ENCODE results near the gene GALNT14. TPM values are rescaled to one million over a fixed set of nuclear protein-coding genes. Genes with fewer than 3 reads are reported as not detected.

Gene GALNT14
- total and polyA plus RNA-seq, 8 donors = 0.93 to 15.6 (median 1.4) TPM; not detected in 3

GRCh38 chr2:30968660-30969397 is 169.4 kb downstream of the GALNT14 start:
- Histone ChIP-seq H3K4me1 (no peaks in the 10 kb centered on the region), H3K36me3 (no peaks in the 10 kb centered on the region), H3K27me3 (peaks cover 0 to 16% (median 7%) of the 10 kb centered on the region in 3 donors), H3K4me3 (no peak overlapping the region), H3K9me3 (no peaks in the 10 kb centered on the region), H3K27ac (no peak overlapping the region)
- WGBS, 5 donors = 53 to 67% (median 61%) methylated on average over 4 of the region's 4 CpGs
- intact Hi-C loops (cut with DNase I; ENCODE audit: low total_unique reads) = no loop called here
- TF ChIP-seq POLR2A (IDR thresholded peaks at IDR 0.05) (no peak), EP300 (IDR thresholded peaks at IDR 0.05) (no peak), POLR2AphosphoS5 (IDR thresholded peaks at IDR 0.05) (no peak)
- TF ChIP-seq, protein P1, sequence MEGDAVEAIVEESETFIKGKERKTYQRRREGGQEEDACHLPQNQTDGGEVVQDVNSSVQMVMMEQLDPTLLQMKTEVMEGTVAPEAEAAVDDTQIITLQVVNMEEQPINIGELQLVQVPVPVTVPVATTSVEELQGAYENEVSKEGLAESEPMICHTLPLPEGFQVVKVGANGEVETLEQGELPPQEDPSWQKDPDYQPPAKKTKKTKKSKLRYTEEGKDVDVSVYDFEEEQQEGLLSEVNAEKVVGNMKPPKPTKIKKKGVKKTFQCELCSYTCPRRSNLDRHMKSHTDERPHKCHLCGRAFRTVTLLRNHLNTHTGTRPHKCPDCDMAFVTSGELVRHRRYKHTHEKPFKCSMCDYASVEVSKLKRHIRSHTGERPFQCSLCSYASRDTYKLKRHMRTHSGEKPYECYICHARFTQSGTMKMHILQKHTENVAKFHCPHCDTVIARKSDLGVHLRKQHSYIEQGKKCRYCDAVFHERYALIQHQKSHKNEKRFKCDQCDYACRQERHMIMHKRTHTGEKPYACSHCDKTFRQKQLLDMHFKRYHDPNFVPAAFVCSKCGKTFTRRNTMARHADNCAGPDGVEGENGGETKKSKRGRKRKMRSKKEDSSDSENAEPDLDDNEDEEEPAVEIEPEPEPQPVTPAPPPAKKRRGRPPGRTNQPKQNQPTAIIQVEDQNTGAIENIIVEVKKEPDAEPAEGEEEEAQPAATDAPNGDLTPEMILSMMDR (IDR thresholded peaks at IDR 0.05) = no peak
- DNase-seq = no peak

- Histone ChIP-seq H3K4me1 (no peaks in the 10 kb centered on the region), H3K27me3 (peaks cover 0 to 16% (median 7%) of the 10 kb centered on the region in 3 donors), H3K36me3 (no peaks in the 10 kb centered on the region), H3K4me3 (no peak overlapping the region), H3K27ac (no peak overlapping the region), H3K9me3 (no peaks in the 10 kb centered on the region)
- intact Hi-C loops (cut with DNase I; ENCODE audit: low total_unique reads) = no loop called here
- no peak for DNase-seq
- TF ChIP-seq POLR2AphosphoS5 (IDR thresholded peaks at IDR 0.05) (no peak), POLR2A (IDR thresholded peaks at IDR 0.05) (no peak), EP300 (IDR thresholded peaks at IDR 0.05) (no peak)
- TF ChIP-seq, protein P1 (IDR thresholded peaks at IDR 0.05) = no peak
- 88 to 93% (median 90%) methylated on average over 4 of the region's 4 CpGs for WGBS, 5 donors
Measured at GRCh38 chr2:30966786-30967185, 171.5 kb downstream of the GALNT14 start.

DNA sequence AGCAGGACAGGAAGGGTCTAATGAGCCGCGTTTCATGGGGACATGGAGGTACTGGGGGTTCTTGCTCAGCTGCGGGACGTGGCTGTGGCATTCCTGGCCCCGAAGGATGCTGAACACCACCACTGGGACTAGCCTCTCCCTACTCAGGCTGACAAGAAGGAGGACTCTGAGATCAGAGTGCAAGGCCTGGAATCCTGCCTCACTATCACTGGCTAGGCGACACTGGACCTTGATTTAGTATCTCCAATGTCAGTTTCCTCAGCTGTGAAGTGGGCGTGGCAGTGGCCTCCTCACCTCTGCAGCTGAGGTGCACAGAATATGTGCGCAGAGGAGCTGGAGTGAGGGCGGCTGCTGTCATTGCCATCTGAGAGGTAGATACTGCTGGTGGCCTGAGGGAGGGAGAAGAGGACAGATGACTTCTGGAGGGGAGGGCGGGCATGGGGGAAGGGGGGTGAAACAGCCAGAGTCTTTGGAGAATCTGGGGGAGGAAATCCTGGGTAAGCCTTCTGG is 173.2 kb downstream of the GALNT14 start:
- no peak for DNase-seq
- TF ChIP-seq POLR2AphosphoS5 (IDR thresholded peaks at IDR 0.05) = no peak
- TF ChIP-seq, protein P1 (IDR thresholded peaks at IDR 0.05) = no peak
- no peak for TF ChIP-seq EP300 (IDR thresholded peaks at IDR 0.05)
- no peak for TF ChIP-seq POLR2A (IDR thresholded peaks at IDR 0.05)
- WGBS, 5 donors = 72 to 86% (median 76%) methylated on average over 10 of the region's 10 CpGs
- Histone ChIP-seq H3K4me3 (no peak overlapping the region), H3K4me1 (no peaks in the 10 kb centered on the region), H3K36me3 (no peaks in the 10 kb centered on the region), H3K9me3 (no peaks in the 10 kb centered on the region), H3K27me3 (peaks cover 0 to 11% (median 7%) of the 10 kb centered on the region in 3 donors), H3K27ac (no peak overlapping the region)
- intact Hi-C loops (cut with DNase I; ENCODE audit: low total_unique reads) = no loop called here

DNA sequence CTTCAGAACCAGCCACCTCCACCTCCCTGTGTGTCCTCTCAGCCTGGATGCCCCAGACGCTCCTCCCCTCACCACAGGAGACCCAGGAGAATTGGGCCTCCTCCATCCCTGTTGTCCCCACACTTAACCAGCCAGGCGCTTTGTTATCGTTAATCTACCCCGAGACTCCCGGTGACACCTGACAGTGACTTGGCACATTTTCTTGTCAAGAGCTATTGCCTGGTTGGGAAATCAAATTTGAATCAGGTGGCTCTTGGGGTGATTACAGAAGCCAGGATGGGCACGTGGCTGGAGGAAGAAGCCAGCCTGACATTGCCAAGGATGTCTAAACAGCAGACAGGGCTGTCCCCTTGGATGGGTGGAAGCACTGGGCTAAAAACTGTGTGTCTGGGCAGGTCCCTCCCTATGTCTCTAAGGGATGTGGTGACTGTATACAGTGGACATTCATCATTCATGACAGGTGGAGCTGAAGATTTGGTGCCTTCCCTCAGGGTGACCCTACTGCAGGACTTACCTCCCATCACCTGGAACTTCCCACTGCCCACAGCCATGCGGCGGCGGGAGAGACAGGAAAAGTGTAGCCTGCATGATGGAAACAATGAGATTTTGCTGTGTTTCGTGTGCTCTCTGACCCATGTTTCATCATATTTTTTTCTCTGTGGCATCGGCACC is 173.8 kb downstream of the GALNT14 start:
- H3K4me1 ChIP-seq = no peaks in the 10 kb centered on the region
- no peak overlapping the region for H3K27ac ChIP-seq
- no peak for DNase-seq
- TF ChIP-seq, protein P1 (IDR thresholded peaks at IDR 0.05) = no peak
- TF ChIP-seq POLR2AphosphoS5 (IDR thresholded peaks at IDR 0.05) = no peak
- TF ChIP-seq POLR2A (IDR thresholded peaks at IDR 0.05) = no peak
- no peak for TF ChIP-seq EP300 (IDR thresholded peaks at IDR 0.05)
- H3K27me3 ChIP-seq = peaks cover 0 to 5% (median 5%) of the 10 kb centered on the region in 3 donors
- no peak overlapping the region for H3K4me3 ChIP-seq
- WGBS, 5 donors = 75 to 86% (median 84%) methylated on average over 11 of the region's 11 CpGs
- intact Hi-C loops (cut with DNase I; ENCODE audit: low total_unique reads) = no loop called here
- H3K36me3 ChIP-seq = no peaks in the 10 kb centered on the region
- H3K9me3 ChIP-seq = no peaks in the 10 kb centered on the region
